DOHH2 (cell line): ENCODE measurements around the gene MT1X.

Experiments
- H3F3A ChIP-seq: fragments of 200-600 bp; sonication (generic), shearing (Covaris generic); 2 replicates; pipeline ENCODE4 v1.6.0; 2016; ENCODE audit warnings: antibody characterized with exemption, mild to moderate bottlenecking; ENCODE audit not compliant: control insufficient read depth, insufficient read depth
- H3K27ac ChIP-seq: fragments of 200-600 bp; sonication (generic); 2 replicates; pipeline ENCODE4 v1.5.1; 2014; ENCODE audit warnings: low read depth, mild to moderate bottlenecking, low read length, moderate library complexity
- H3K27me3 ChIP-seq: fragments of 200-600 bp; sonication (generic); 2 replicates; pipeline ENCODE4 v1.6.1; 2014; ENCODE audit warnings: mild to moderate bottlenecking, low read length, mixed read lengths; ENCODE audit not compliant: control insufficient read depth
- H3K36me3 ChIP-seq: fragments of 200-600 bp; sonication (generic); 2 replicates; pipeline ENCODE4 v1.6.1; 2014; ENCODE audit warnings: mild to moderate bottlenecking, low read length, moderate library complexity, mixed read lengths; ENCODE audit not compliant: control insufficient read depth
- H3K4me1 ChIP-seq: fragments of 200-600 bp; sonication (generic); 2 replicates; pipeline ENCODE4 v1.6.1; 2014; ENCODE audit warnings: mild to moderate bottlenecking, low read length, mixed read lengths; ENCODE audit not compliant: control insufficient read depth
- H3K4me2 ChIP-seq: fragments of 200-600 bp; sonication (generic); 2 replicates; pipeline ENCODE4 v1.6.0; 2014; ENCODE audit warnings: mild to moderate bottlenecking, low read length, moderate library complexity
- H3K4me3 ChIP-seq: fragments of 200-600 bp; sonication (generic); 2 replicates; pipeline ENCODE4 v1.5.1; 2014; ENCODE audit warnings: mild to moderate bottlenecking, low read length, mixed read lengths
- H3K79me2 ChIP-seq: fragments of 200-600 bp; sonication (generic); 2 replicates; pipeline ENCODE4 v1.6.1; 2014; ENCODE audit warnings: mild to moderate bottlenecking, low read length, mixed read lengths; ENCODE audit not compliant: control insufficient read depth
- H3K9me2 ChIP-seq: fragments of 200-600 bp; sonication (generic); replicated peaks from 2 replicates; pipeline ENCODE4 v1.6.1; 2014; ENCODE audit warnings: mild to moderate bottlenecking, low read length, mixed read lengths; ENCODE audit not compliant: control insufficient read depth
- H3K9me3 ChIP-seq: fragments of 200-600 bp; sonication (generic); 2 replicates; pipeline ENCODE4 v1.6.1; 2014; ENCODE audit warnings: antibody characterized with exemption, low read length, mixed read lengths; ENCODE audit not compliant: control insufficient read depth, insufficient read depth
- H4K20me1 ChIP-seq: fragments of 200-600 bp; sonication (generic); 2 replicates; pipeline ENCODE4 v1.6.0; 2014; ENCODE audit warnings: low read depth, mild to moderate bottlenecking, antibody characterized with exemption, low read length, moderate library complexity; ENCODE audit not compliant: control insufficient read depth, insufficient read depth
- CTCF ChIP-seq: fragments of 200-600 bp; sonication (generic); IDR thresholded peaks from one replicate; pipeline ENCODE4 v1.5.1; 2014; ENCODE audit warnings: antibody characterized with exemption, mild to moderate bottlenecking, low read depth, low read length; ENCODE audit not compliant: poor library complexity, severe bottlenecking
- EZH2phosphoT487 ChIP-seq: fragments of 200-600 bp; sonication (generic); IDR thresholded peaks from 2 replicates; pipeline ENCODE4 v1.6.1; 2017; ENCODE audit warnings: borderline replicate concordance, mild to moderate bottlenecking, antibody characterized with exemption, low read length, moderate library complexity, mixed read lengths

The MT1X gene

GRCh38 chr16:56683424-56684172, 1.3 kb downstream of the MT1X start:
- no peak overlapping the region for H3K27ac ChIP-seq
- no peak overlapping the region for H3K4me2 ChIP-seq
- no peaks in the 10 kb centered on the region for H3K9me2 ChIP-seq
- H3K4me3 ChIP-seq: no peak overlapping the region
- H3K79me2 ChIP-seq: no peaks in the 10 kb centered on the region
- H3K9me3 ChIP-seq: no peaks in the 10 kb centered on the region
- no peaks in the 10 kb centered on the region for H3K36me3 ChIP-seq
- H4K20me1 ChIP-seq: no peaks in the 10 kb centered on the region
- peaks cover 14% of the 10 kb centered on the region for H3K4me1 ChIP-seq
- H3K27me3 ChIP-seq: peaks cover 19% of the 10 kb centered on the region
- no peak for TF ChIP-seq CTCF
- TF ChIP-seq EZH2phosphoT487: no peak
- no peaks in the 10 kb centered on the region for H3F3A ChIP-seq

DNA sequence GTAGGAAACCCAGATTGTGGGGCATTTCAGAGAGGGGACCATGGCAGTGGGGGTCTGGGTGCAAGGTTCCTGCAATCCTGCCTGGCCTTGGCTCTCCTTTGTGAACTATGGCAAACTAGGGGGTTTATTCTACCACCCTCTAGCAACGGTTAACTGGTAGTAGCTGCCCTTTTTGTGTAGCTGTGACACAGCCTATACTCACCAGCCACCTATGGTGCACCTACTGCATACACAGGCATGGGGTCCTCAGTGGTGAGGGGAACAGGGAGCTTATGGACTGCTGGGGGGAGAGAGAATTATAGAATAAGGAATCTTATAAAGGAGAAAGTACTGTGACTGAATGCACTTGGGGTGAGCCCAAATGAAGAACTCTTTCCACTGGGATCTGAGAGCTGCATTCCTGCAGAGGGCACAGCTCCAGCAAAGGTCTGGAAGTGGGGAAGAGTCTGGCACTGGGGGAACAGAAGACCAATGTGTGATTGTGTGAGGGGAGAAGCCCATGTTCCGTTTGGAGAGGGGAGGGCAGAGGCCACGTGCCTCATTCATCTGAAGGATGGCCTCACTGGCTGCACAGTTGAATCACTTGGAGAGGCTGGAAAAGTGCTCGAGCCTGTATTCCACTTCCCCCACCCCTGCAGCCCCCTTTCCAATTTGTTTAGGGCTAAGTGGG, 2.1 kb downstream of the MT1X start:
- no peaks in the 10 kb centered on the region for H3F3A ChIP-seq
- H3K4me2 ChIP-seq: no peak overlapping the region
- no peaks in the 10 kb centered on the region for H4K20me1 ChIP-seq
- H3K36me3 ChIP-seq: no peaks in the 10 kb centered on the region
- no peaks in the 10 kb centered on the region for H3K9me2 ChIP-seq
- H3K4me1 ChIP-seq: peaks cover 14% of the 10 kb centered on the region
- no peak overlapping the region for H3K4me3 ChIP-seq
- no peaks in the 10 kb centered on the region for H3K9me3 ChIP-seq
- H3K79me2 ChIP-seq: no peaks in the 10 kb centered on the region
- TF ChIP-seq EZH2phosphoT487: no peak
- no peak overlapping the region for H3K27ac ChIP-seq
- H3K27me3 ChIP-seq: peaks cover 25% of the 10 kb centered on the region

DNA sequence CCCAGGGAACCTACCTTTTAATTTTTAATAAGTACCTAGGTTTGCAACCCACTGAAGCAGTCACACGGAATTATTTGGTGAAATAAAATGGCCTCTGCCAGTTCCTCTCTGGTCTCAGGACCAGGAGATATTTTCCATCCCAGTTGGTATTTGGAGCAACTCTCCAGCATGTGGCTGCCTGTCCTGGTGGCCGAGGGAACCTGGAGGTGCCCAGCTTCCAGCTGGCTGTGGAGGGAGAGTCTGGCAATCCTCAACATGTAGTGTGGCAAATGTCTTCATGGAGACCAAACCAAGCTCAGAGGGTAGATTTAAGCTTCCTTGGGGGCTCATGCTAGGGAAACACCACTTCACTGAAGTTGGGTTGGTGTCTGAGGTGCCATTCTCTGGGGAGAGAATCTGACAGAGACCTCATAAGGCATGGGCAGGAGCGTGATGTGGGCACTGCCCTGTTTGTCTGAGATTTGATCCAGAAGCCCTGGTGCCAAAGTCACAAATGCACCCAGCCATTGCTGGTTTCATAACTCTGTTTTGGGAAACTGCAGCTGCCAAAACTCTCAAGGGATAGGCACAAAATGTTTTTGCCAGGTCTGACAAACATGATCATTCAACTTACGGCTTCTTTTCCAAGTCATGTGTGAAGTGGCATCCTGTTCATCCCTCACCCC, 2.8 kb downstream of the MT1X start:
- H3K4me1 ChIP-seq: peaks cover 14% of the 10 kb centered on the region
- H3K9me2 ChIP-seq: no peaks in the 10 kb centered on the region
- no peaks in the 10 kb centered on the region for H3K9me3 ChIP-seq
- H3K27ac ChIP-seq: no peak overlapping the region
- no peak overlapping the region for H3K4me3 ChIP-seq
- TF ChIP-seq CTCF: no peak
- TF ChIP-seq EZH2phosphoT487: no peak
- H3F3A ChIP-seq: no peaks in the 10 kb centered on the region
- no peaks in the 10 kb centered on the region for H3K36me3 ChIP-seq
- peaks cover 31% of the 10 kb centered on the region for H3K27me3 ChIP-seq
- no peak overlapping the region for H3K4me2 ChIP-seq
- no peaks in the 10 kb centered on the region for H3K79me2 ChIP-seq
- H4K20me1 ChIP-seq: no peaks in the 10 kb centered on the region

- Histone ChIP-seq H3F3A (no peaks in the 10 kb centered on the region), H3K4me2 (no peak overlapping the region), H3K27ac (no peak overlapping the region), H3K79me2 (no peaks in the 10 kb centered on the region), H3K9me3 (no peaks in the 10 kb centered on the region), H3K36me3 (no peaks in the 10 kb centered on the region), H3K4me1 (peaks cover 12% of the 10 kb centered on the region), H4K20me1 (no peaks in the 10 kb centered on the region), H3K4me3 (no peak overlapping the region), H3K27me3 (peaks cover 26% of the 10 kb centered on the region), H3K9me2 (no peaks in the 10 kb centered on the region)
- TF ChIP-seq EZH2phosphoT487 (no peak), CTCF (no peak)
These were observed 4.5 kb downstream of the MT1X start for GRCh38 chr16:56686758-56687157.
